ENCODE data around the gene TNRC6B. TPM values are rescaled to one million over a fixed set of nuclear protein-coding genes. Genes with fewer than 3 reads are reported as not detected.

TNRC6B gene
- total RNA-seq, 1 experiment from 2014 or later: 58.1 TPM

DNA sequence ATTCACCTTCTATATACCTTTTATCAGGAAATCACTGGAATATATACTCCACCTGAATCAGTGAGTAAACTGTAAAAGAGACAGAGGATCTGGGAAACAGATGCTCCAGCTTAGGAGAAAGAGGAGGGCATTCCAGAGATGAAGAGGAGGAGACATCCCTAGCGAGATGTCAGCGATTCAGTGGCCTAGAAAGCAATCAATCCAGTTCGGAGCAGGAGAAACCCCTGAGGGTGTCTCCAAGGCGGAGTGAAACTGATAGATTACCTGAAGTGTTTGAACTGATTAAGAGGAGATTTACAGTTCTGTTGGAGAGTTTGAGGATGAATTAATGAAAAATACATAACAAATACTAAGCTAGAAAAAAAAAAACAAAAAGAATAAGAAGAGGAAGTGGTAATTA, 24.5 kb upstream of the TNRC6B start:
- no peaks in the 10 kb centered on the region for H3K4me1 ChIP-seq (ENCODE audit: insufficient read depth, low read length)
- H3K79me2 ChIP-seq (ENCODE audit: insufficient read depth, low read length): no peaks in the 10 kb centered on the region
- H4K91ac ChIP-seq (ENCODE audit: insufficient read length, low read depth, low read length): no peak overlapping the region
- H2BK120ac ChIP-seq (ENCODE audit: low read depth, low read length, poor library complexity, severe bottlenecking): no peak overlapping the region
- H2BK5ac ChIP-seq (ENCODE audit: insufficient read length, low read length): no peak overlapping the region
- H3K27me3 ChIP-seq (ENCODE audit: insufficient read depth, low read length): no peaks in the 10 kb centered on the region
- Mint-ChIP-seq H3K4me3 (no peak overlapping the region), H3K27me3 (ENCODE audit: low read depth) (no peaks in the 10 kb centered on the region), H3K27ac (peak overlapping the region in 1 of 3 experiments; percentile 11; a peak in 1 of 7 replicates), H3K36me3 (ENCODE audit: insufficient read depth in 1 of 3, low read depth in 3 of 3) (peaks cover 0 to 10% (median 0%) of the 10 kb centered on the region in 3 experiments; a peak in 2 of 7 replicates), H3K4me1 (peaks cover 6 to 9% of the 10 kb centered on the region in 2 experiments), H3K9me3 (no peaks in the 10 kb centered on the region)
- no peak overlapping the region for H4K5ac ChIP-seq (ENCODE audit: insufficient read length, low read depth, low read length)
- H3K14ac ChIP-seq (ENCODE audit: insufficient read depth, low read length): no peak overlapping the region
- no peak overlapping the region for H3K27ac ChIP-seq (ENCODE audit: insufficient read length, low read depth, low read length)
- H3K18ac ChIP-seq (ENCODE audit: insufficient read length, low read depth, low read length): no peak overlapping the region
- H2BK12ac ChIP-seq (ENCODE audit: insufficient read length, low read depth, low read length): no peak overlapping the region
- TF ChIP-seq, protein P1, sequence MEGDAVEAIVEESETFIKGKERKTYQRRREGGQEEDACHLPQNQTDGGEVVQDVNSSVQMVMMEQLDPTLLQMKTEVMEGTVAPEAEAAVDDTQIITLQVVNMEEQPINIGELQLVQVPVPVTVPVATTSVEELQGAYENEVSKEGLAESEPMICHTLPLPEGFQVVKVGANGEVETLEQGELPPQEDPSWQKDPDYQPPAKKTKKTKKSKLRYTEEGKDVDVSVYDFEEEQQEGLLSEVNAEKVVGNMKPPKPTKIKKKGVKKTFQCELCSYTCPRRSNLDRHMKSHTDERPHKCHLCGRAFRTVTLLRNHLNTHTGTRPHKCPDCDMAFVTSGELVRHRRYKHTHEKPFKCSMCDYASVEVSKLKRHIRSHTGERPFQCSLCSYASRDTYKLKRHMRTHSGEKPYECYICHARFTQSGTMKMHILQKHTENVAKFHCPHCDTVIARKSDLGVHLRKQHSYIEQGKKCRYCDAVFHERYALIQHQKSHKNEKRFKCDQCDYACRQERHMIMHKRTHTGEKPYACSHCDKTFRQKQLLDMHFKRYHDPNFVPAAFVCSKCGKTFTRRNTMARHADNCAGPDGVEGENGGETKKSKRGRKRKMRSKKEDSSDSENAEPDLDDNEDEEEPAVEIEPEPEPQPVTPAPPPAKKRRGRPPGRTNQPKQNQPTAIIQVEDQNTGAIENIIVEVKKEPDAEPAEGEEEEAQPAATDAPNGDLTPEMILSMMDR (conservative IDR thresholded peaks at IDR 0.05): no peak
- no peaks in the 10 kb centered on the region for H3K9me3 ChIP-seq (ENCODE audit: control insufficient read depth, low read depth, low read length)
- no peak for DNase-seq
- no peaks in the 10 kb centered on the region for H3K79me1 ChIP-seq (ENCODE audit: insufficient read depth, low read depth, low read length, poor library complexity, severe bottlenecking)
- H3K23me2 ChIP-seq (ENCODE audit: insufficient read length, low read depth, low read length, poor library complexity, severe bottlenecking): no peaks in the 10 kb centered on the region
- H3T11ph ChIP-seq (ENCODE audit: low read length): no peak overlapping the region
- no CpG with 5 or more reads among the region's 4 CpGs for WGBS (ENCODE audit: extremely low coverage, insufficient read length, low lambda C conversion rate)
- no peaks in the 10 kb centered on the region for H4K20me1 ChIP-seq (ENCODE audit: control insufficient read depth, insufficient read depth, insufficient read length)
- H2BK20ac ChIP-seq (ENCODE audit: low read depth, low read length, poor library complexity, severe bottlenecking): no peak overlapping the region
- no peak overlapping the region for H2AK5ac ChIP-seq (ENCODE audit: insufficient read length, low read length)
- H3K23ac ChIP-seq (ENCODE audit: insufficient read length, low read depth, low read length): no peak overlapping the region
- no peak overlapping the region for H3K4me2 ChIP-seq (ENCODE audit: insufficient read depth, insufficient read length, low read length)
- H2AFZ ChIP-seq (ENCODE audit: low read length): no peak overlapping the region
- H3K4ac ChIP-seq (ENCODE audit: low read depth, low read length): no peak overlapping the region
- no peak overlapping the region for H2BK15ac ChIP-seq (ENCODE audit: low read depth, low read length)
- H4K8ac ChIP-seq (replicated peaks; ENCODE audit: insufficient read length, low read depth, low read length): no peak overlapping the region
- H3K9ac ChIP-seq (ENCODE audit: extremely low read depth, insufficient read length, low read length): no peak overlapping the region
- H3K56ac ChIP-seq (ENCODE audit: insufficient read length, low read depth, low read length): no peak overlapping the region

Data from H9 (cell line).